ENCODE results near the gene ZNF358. TPM values are rescaled to one million over a fixed set of nuclear protein-coding genes. Genes with fewer than 3 reads are reported as not detected.

ZNF358 gene
- total and polyA plus RNA-seq, 2 of the 13 experiments (the other 11 are each of a cell fraction or from before 2014, with no cell fraction given): 9.1 to 37.0 TPM

- TF ChIP-seq PAXIP1 (CRISPR knock-in tag; conservative IDR thresholded peaks at IDR 0.05) (no peak; the same call in 1 of the 2 replicates), HOXA5 (CRISPR knock-in tag; IDR thresholded peaks at IDR 0.05) (no peak), IKZF1 (IDR thresholded peaks at IDR 0.05) (no peak), HIC2 (CRISPR knock-in tag; IDR thresholded peaks at IDR 0.05; ENCODE audit: low read depth) (no peak), ZNF235 (CRISPR knock-in tag; IDR thresholded peaks at IDR 0.05; ENCODE audit: borderline replicate concordance) (no peak), MYPOP (CRISPR knock-in tag; IDR thresholded peaks at IDR 0.05) (peak; percentile 57), SMAD3 (CRISPR knock-in tag; IDR thresholded peaks at IDR 0.05) (no peak), HINFP (CRISPR knock-in tag; IDR thresholded peaks at IDR 0.05; ENCODE audit: low read depth) (no peak), ZNF20 (CRISPR knock-in tag; IDR thresholded peaks at IDR 0.05) (no peak), ZNF724P (CRISPR knock-in tag; IDR thresholded peaks at IDR 0.05; ENCODE audit: borderline replicate concordance) (no peak), ZFP36L1 (CRISPR knock-in tag; IDR thresholded peaks at IDR 0.05) (no peak; the same call in 1 of the 2 replicates), SPEN (CRISPR knock-in tag; IDR thresholded peaks at IDR 0.05; ENCODE audit: low read depth) (no peak), ZFP62 (CRISPR knock-in tag; IDR thresholded peaks at IDR 0.05) (no peak), NKX3-1 (CRISPR knock-in tag; IDR thresholded peaks at IDR 0.05) (no peak), RELA (CRISPR knock-in tag; IDR thresholded peaks at IDR 0.05) (no peak), ZNF232 (CRISPR knock-in tag; IDR thresholded peaks at IDR 0.05; ENCODE audit: borderline replicate concordance) (0 out of 2 replicates have a peak, but pooled peaks have one; percentile 12), PATZ1 (CRISPR knock-in tag; IDR thresholded peaks at IDR 0.05) (peak; percentile 79), ZKSCAN5 (CRISPR knock-in tag; IDR thresholded peaks at IDR 0.05) (no peak)
These were observed 18.7 kb downstream of the ZNF358 start (continued) for GRCh38 chr19:7534531-7535046.

All from HepG2 (cell line).